AML-193 (cell line): ENCODE data around the gene MESD.

Experiments used
- DNase-seq, 2 experiments: peaks; one replicate each; lab custom pipeline; 2025; lab: John Stamatoyannopoulos, UW

The MESD gene

DNA sequence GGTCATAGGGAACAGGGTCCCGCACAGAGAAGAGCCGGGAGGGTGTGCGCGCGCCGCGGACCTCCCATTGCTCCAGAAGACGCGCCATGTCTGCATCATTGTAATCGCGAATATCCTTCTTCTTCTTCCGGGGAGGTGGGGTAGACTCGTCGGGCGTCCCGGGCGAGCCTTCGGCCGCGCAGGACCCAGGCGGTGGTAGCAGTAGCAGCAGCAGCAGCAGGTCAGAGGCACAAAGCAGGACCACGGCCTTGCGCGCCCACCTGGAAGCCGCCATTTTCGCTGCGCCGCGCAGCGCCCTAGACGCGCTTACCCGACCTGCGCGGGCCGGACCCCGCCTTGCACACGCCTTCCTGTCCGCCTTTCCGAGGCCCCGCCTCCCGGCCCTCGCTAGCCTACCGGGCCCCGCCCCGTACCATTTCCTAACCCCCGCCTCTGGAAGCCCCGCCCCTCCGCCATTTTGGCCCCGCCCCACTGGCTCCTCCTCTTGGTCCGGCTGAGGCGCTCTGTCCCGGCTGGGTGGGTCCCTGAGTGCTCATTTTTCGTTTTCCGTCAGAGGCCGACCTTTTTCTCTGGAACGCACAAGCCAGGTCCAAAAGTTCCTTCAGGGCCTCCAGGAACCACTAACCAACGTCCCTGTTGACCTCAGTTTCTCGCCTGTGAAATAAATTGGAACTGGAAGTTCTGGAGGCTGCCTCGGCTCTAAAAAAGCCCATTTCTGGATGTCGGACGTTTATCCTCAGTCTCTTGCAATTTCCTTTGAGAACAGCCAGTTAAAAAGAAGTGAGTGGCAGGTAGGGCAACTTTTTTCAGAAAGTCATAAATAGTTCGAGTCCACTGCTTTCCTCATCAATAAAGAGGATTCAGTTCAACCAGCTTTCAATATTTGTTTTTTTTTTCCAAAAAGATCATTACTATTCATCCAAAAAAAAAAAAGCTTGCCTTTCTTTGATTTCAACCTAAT lies at the start of gene MESD:
Gene MESD (minus strand): TSS at position 302 of the 961 bp plus-strand sequence. CDS start 28 bp downstream, at position 274.
- DNase-seq: peak; percentile 87 to 91

DNA sequence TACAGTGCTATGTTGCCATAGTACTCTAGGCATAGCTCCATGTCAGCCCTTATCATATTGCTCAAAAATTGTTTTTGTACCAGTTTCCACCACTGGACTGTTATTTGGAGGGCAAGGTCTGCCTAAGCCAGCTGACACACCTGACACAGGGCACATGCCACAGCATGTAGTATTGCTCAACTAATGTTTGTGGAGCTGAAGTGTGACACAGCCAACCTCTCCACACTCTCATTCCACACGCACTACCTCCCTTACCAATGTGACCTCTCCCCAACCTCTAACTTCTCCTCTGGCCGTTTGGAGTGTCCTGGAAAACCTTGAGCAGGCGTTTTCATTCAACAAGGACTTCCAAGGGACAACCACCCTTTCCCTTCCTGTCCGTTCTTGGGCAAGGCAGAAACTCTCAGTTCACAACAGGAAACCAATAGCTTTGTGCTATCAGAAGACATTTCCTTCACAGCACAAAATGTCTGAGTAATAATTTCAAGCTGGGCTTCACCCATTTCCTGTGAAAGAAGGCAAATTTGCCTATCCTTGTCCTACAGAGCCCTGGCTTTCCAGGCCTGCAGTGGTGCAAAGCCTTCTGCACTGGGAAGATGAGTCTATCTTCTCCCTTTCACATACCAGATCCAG lies 49.5 kb upstream of the MESD start:
- DNase-seq: no peak

DNA sequence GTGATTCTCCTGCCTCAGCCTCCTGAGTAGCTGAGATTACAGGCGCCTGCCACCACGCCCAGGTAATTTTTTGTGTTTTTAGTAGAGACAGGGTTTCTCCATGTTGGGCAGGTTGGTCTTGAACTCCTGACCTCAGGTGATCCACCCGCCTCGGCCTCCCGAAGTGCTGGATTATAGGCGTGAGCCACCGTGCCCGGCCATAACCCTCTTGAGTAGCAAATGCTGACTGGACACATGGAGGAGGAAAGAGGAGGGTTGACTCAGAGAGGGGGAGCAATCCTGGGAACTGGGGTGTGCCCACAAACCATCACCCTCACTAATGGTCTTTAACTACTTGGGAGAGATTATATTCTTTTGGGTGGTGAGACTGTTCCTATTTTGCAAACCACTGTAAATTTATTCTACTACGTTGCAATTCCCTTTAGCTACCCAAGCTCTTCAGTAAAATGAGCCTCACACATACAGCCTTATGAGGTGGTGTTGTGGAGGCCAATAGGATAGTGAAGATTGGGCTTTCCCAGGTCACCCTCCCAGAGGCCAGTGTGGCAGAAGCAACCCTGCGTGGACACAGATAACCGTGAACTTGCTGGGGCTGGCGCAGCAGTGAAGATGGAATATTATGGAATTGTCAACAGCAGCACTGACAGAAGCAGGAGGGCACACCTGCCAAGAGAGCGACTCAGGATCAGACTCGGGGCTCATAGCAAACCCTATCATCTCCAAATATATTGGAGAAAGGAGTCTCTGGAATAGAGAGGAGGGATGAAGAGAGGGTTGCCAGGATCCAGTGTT lies 48.5 kb upstream of the MESD start:
- DNase-seq: no peak

DNA sequence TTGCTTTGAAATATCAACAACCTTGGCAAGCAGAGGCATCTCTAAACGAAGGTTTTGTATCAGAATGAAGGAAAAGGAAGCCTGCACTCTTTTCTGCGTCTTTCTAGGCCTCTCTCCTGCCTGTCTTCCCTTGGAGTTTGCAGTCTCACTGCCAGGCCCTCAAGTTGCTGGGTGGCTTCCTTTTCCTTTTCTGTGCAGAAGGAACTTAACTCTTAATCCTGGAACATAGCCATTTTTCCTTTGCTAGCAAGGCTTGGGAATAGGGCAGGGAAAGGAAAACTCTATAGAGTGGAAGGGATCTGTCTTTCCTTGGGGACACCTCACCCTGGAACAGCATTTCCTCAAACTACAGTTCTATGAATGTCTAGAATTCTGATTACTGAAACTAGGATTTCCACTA lies 43.9 kb upstream of the MESD start:
- no peak for DNase-seq

DNA sequence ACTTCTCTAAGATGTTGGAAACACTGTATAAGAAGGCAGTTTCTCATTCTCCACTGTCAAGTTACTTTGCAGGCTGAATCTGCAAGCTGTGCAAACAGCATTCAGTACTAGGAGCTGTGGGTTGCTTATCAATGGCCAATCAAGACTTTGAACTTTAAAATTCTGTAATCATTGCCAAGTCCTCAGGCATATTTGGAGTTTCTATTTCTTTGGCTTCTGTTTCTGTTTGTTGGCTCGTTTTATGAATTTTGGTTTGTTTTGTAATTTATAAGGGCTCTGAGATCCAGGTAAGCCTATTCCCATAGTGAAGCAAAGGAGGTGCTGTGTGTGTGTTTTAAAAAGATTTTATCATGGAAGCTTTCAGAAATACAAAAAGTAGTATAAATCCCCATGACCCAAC lies 43.2 kb upstream of the MESD start:
- DNase-seq: no peak

DNA sequence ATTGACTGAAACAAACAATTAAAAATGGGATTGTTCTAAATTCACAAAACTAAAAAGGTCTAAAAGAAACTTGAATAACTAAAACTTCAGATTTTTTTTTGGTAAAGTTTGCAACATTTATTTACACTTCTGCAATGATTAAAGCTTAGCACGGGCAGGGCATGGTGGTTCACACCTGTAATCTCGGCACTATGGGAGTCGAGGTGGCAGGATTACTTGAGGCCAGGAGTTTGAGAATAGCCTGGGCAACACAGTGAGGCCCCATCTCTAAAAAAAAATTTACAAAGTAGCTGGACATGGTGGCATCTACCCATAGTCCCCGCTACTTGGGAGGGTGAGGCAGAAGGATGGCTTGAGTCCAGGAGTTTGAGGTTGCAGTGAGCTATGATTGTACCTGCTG lies 42.7 kb upstream of the MESD start:
- DNase-seq: no peak

DNA sequence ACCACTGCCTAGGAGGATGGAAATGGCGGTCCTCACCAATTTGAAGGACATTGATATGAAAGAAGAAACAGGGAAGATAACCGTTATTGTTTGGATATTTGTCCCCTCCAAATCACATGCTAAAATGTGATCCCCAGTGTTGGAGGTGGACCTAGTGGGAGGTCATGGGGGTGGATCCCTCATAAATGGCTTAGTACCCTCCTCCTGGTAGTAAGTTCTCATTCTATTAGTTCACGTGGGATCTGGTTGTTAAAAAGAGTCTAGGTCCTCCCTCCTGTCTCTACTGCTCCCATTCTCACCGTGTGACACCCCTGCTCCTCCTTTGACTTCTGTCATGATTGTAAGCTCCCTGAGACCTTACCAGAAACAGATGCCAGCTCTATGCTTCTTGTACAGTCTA lies 41.6 kb upstream of the MESD start:
- DNase-seq: no peak

DNA sequence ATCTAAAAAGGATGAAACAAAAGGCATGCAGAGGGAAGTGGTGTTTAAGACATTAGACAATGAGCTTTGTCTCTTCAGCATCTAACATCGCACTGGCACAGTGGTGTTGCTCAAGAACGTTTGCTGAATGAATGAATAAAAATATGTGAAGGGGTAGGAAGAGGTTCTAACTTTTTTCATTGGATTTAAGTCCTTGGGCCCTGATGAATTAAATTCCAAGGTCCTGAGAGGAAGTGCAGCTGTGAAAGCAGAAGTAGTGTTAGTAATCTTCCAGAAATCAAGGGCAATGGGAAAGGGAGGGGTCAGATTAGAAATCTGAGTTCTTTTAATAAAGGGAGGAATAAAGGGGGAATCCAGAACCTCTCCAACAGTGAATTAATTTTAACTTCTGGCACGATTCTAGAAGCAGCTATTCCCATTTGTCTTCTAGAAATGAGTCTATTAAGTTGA lies 40.7 kb upstream of the MESD start:
- DNase-seq: peak in 1 of 2 experiments; percentile 10

DNA sequence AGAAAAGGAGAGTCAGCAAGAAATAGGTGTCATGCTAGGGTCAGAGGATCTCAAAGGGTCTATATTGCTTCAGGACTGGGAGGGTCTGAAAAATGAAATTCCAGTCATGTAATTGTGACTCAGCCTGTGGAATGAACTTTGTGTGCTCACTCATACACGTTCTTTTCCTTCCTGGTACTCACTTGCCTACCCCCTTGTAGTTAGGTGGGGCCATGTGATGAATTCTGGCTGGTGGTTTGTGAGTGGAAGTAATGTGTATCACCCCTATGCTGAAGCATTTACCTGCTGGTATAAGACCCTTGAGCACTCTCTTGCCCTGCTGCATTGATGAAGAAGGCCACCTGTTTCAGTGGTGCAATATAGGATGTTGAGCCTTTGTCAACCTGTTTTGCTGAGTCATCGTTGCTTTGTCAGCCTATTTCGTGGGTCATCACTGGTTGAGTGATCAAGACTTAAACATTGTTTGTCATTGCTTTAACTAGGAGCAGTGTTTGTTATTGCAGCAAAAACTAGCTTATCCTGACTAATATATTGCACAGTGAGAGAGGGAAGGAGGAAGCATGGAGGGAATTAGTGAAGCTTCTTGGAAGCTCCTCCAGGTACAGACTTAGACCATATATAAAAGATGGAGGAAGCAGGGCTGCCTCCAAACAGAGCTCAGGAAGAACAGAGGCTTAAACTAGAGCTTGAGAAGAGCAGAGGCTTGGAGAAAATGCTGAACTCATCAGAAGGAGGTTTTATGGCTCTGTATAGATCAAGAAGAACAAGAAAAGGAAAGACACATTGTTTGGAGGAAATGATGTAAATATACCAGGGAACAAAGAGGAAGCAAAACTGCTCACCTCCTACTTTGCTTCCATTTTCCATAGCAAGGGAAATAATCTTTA lies 40.0 kb upstream of the MESD start:
- DNase-seq: no peak

DNA sequence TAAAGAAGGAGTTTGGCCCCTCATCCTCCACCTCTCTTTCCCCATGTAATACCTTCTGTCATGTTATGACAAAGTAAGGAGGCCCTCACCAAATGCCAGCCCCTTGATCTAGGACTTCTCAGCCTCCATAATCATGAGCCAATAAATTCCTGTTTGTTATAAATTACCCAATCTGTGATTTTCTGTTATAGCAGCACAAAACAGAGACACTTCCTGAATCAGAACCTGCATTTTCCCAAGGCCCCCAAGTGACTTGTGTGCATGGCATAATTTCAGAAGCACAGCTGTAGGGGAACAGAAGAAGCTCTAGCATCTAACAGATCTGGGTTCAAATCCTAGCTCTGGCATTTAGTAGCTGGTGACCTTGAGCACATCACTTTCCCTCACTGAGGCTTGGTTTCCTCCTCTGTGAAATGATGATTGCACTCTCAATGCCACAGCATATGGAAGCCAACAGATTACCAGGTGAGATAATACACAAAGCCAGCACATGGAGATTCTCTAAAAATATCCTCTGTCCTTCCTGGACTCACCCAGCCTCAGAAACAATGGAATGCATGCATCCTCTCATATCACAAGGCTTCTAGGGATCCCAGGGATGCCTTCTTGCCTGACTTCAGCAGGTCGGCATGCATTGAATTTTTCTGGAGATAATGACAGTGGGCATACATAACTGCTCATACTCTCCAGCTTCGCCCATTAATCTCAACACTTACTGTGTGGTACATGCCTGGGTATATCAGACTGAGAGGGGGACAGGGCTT lies 37.4 kb upstream of the MESD start:
- DNase-seq: no peak

DNA sequence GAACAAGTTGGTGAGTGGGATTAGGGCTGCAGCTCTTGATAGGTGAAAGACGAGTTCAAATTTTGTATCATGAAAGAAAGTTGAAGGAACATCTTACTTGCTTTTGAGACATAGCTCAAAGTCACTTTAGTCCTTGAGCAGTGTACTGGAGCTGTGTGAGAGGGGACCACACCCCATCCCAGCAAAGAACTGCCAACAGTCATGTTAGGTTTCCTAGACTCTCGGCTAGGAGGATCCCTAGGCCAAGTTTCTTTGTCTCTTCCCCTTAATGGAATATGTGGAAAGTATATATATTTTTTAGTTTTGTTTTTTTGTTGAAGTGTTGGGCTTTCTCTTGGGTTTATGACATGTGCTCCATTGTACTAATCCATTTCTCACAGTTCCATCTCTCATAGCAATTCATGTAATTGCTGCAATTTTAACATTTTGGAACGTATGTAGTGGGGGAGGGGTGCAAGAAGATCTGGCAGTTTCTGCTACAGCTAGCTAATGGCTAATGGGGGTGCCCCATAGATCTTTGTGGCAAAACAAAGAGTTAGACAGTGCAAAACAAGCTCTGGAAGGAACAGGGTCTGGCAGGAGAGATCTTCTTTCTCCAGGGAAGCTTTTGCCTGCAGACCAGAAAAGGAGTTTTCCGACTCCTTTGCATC lies 36.2 kb upstream of the MESD start:
- no peak for DNase-seq

DNA sequence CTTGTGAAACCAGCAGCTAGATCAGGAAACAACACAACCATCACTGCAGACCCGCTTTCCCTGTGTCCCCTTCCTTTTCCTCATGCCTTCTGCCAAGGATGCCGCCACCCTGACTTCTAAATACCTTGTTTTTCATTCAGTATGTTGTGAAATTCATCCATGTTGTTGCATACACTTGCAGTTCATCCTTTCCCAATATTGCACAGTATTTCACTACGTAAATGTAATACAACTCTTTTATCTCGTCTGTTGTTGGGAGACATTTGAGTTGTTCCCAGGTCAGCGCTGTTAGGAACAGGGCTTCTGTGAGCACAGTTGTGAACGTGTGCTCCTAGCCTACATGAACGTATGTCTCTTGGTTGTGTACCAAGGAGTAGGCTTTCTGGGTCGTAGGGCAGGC lies 35.3 kb upstream of the MESD start:
- DNase-seq: no peak

DNA sequence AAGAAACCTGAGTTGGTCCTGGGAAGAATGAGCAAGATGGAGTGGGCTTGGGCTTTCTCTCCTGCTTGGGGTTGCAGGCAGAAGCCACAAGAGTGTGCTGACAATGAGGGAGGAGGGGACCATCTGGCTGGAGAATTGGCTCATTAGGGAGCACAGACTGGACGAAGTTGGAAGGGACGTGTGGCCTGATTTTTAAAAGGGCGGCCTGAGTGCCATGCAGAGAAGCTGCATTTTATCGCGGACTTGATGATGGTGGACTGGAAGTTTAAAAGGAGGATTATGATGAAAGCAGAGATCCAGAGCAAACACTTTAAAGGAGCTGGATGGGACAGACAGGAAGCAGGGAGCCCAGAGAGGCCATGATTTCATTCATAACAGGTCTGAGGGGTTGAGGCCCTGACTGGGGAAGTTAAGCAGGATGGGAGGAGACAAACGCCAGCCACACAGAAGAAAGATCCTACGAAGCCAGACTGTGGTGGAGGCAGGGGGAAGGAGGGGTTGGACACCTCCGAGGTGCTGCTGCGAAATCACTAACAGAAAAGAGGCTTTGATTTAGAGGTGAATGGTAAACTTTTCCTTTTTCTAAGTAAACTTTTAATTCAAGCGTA lies 34.8 kb upstream of the MESD start:
- peak; percentile 1 to 22 for DNase-seq

DNA sequence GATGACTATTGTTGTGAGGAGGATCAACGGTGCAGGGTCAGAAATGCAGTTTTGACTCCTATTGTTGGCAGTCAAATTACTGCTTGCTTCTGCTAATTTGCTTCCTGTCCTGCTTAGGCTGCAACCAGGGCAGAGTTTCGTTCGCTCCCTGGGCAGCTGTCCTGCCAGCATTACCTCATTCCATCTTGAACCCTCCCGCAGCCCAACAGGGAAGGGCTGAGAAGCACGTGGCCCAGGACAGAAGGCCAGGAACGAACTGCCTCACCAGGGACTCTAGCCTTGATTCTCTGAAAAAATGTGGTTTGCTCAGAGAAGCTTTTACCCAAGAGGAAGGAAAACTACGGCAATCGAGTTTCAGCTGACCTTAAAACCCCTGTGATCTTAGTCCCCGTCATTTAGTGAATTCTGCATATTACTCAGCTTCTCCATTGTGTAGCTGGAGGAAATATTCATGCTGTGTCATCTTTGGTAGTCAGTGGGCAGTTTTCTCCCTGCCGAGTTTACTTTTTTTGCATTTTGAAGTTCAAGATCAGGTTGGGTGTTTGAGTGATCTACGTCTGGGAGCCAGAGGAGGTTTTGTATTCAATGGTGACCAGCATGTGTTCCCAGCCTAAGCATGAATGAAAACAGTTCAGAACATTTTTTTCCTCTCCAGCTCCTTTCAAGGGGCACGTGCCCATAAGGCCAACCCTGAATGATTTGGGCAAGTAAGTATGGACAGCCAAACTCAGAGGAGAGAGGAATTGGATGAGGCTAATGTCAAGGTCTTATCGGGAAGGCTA lies 34.1 kb upstream of the MESD start:
- DNase-seq: peak; percentile 95 to 98

DNA sequence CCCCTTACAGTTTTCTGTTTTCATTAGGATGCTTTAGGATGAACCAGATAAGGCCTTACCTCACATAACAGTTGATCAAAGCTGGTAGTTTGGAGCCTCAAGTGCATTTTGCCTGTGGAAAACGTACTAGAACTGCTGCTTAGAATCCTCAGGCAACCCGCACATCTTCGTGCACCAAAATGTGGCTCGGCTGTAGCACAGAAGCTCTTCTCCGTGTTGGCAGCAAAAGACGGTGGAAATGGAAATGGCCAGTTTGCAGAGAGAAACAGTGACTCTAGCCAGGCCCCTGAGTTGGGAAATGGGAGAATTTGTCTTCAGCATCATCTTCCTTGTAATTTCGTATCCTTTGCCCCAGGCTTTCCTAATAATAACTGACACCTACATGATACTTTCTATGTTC lies 31.7 kb upstream of the MESD start:
- no peak for DNase-seq

DNA sequence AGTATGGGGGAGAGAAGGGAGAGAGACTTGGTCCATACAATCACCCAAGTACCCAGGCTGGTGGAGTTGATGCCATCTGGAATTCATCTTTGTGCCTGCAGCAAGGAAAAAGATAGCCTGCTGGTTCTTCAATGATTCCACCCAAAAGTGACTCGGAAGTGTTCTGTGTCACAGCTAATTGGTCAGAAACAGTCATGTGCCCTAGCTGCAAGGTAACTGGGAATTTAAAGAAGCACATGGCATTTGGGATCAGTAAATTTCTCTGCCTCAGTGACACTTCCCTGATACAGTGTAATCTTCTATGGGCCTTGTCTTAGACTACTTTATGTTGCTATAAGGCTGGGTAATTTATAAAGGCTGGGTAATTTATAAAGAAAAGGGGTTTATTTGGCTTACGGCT lies 28.6 kb upstream of the MESD start:
- no peak for DNase-seq

DNA sequence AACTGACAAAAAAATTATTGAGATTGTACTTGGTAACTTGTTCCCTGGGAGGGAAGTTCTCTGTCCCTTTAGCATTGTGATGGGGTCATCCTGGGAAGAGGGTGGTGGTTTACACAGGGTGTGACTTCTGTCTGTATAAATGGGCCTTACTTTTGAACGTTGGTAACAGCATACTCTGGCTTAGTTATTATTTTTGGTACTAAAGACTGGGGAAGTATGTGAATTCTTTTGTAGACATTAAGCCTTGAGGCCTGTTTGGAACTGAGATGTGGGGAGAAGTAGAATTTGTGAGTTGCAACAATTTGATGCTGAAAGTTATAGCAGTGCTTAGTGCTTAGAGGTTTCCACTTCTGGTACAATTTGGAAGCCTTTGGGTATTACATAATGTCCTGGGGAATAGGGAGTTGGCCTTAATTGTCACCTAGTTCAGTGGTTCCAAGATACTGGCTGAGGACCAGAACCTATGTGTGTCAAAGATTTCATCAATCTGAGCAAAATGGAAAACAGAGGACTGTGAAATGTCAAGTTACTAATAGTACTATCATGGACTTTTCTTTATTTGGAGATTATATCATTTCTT lies 27.0 kb upstream of the MESD start:
- no peak for DNase-seq
